ENCODE results near the gene AADACL4.
"Not testable (repeated sequence)": the region's sequence is repeated elsewhere in the genome, so short reads cannot be mapped to it uniquely, and the experiment has no call there.

AADACL4 gene

GRCh38 chr1:12629985-12630760 lies 13.7 kb upstream of the AADACL4 start:
- DNase-seq (ENCODE audit: low read depth) = no peak

- no peak for DNase-seq (ENCODE audit: low read depth)
Measured at GRCh38 chr1:12630946-12631530, 12.8 kb upstream of the AADACL4 start.

GRCh38 chr1:12631571-12631970 lies 12.3 kb upstream of the AADACL4 start:
- no peak for DNase-seq (ENCODE audit: low read depth)

- DNase-seq (ENCODE audit: low read depth) = no peak
Measured at GRCh38 chr1:12634156-12634555, 9.7 kb upstream of the AADACL4 start.

GRCh38 chr1:12634696-12635202 lies 9.1 kb upstream of the AADACL4 start:
- DNase-seq (ENCODE audit: low read depth) = no peak

DNA sequence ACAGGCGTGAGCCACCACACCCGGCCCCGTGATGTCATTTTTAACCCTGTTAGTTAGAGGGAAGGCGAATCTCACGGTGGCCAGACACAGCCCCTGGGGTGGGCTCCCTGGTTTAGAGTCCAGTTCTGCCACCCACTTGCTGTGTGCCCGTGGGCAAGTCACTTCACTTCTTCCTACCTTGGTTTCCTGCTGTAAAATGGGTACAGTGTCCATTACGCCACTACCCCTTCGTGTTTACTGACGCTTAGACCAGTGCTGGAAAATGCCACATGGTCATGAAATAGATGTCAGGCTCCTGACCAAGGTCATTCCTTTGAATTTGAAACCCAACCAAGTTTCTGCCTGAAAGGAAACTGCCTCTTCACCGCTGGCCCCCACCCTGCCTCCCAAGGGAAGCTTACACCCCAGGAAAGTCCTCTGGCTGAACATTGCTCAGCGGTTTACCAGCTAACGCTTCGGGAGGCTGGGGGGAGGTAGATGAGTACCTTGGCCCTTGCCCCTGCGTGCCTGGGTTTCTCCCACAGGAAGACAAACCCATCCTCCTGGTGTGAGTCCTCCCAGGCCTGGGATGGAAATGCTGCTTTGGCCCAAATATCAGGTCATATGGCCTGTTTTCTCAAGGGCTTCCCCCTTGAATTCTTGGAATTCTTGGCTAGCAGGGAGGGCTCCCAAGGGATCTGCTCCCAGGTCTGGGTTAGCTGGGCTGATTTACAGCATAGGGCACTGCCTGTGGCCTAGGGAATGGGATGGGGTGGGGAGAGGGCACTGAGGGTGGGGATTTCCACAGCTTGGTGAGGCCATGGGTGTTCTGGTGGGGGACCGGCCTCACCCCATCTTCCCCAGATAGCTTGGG lies 7.6 kb upstream of the AADACL4 start:
- peak; percentile 88 for DNase-seq (ENCODE audit: low read depth)

DNA sequence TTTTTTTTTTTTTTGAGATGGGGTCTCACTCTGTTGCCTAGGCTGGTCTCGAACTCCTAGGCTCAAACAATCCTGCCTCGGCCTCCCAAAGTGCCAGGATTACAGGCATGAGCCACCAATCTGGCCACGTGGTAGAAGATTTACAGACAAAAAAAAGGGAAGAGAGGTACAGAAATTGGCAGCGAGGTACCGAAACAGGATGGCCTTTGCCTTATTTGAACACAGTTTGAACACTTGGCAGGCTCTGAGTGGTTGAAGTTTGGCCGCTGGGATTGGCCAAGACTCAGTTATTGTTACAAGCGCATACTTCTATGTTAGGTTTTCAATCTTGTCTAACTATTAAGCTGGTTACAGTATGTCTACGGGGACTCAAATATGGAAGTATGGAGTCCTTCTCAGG lies 6.2 kb upstream of the AADACL4 start:
- no peak for DNase-seq (ENCODE audit: low read depth)

DNA sequence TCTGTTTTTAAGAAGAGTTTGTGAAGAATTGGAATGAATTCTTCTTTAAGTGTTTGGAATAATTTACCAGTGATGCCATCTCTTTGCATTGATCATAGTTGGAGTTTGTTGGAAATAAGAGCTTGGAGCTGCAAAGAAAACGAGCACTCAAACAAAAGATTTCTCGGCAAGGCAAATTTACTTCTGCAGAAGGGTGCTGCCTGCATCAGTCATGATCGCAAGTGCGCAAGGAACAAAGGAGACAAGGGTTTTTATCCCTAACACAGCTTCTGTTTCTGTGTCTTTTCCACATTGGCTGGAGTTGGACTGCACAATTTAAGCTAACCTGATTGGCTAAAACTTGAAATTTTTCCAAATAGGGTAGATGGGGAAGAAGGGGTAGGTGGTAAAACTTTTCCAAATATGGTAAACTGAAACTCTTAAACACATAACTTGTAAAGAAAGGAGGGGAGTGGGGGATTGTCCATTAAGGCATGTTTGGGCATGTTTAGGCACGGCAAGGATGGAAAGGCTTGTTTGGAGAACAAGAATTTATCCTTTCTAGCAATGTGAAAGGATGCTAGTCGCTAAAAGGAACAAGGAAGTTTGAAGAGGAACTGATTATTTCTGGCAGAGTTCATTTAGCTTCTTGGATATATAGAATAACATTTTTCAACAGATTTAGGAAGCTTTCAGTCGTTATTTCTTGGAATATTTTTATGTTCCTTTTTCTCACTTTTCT lies 3.5 kb upstream of the AADACL4 start:
- DNase-seq (ENCODE audit: low read depth) = no peak

DNA sequence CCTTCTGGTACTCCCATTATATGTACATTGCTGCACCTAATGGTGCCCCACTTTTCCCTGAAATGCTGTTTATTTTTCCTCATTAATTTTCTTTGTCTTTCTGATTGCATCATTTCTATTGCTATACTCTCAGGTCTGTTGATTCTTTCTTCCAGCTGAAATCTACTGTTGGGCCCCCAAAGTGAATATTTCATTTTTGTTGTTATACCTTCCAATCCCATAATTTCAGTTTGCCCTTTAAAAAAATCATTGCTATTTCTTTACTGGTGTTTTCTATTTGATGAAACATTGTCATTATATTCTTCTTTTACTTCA lies 3.0 kb upstream of the AADACL4 start:
- DNase-seq (ENCODE audit: low read depth) = no peak

- DNase-seq (ENCODE audit: low read depth) = no peak
Measured at GRCh38 chr1:12643079-12643478, 806 bp upstream of the AADACL4 start.

DNA sequence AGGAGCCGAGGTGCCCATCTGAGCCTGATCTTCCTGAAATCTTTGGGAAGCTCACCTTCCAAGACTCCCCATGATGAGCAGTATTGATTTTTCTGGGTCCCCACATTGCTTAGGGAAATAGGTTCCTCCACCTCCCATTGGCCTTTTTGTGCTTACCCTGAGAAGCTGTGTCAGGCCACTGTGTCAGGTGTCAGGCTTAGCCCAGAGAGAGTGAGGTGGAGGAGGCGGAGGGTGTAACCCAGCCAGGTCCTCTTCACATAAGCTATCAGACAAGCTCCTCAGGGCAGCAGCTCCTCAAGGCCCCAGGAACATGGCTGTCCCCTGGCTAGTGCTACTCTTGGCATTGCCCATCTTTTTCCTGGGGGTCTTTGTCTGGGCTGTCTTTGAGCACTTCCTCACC lies 352 bp downstream of the AADACL4 start:
- DNase-seq (ENCODE audit: low read depth) = no peak

GRCh38 chr1:12644829-12645228 lies 944 bp downstream of the AADACL4 start:
- no peak for DNase-seq (ENCODE audit: low read depth)

DNA sequence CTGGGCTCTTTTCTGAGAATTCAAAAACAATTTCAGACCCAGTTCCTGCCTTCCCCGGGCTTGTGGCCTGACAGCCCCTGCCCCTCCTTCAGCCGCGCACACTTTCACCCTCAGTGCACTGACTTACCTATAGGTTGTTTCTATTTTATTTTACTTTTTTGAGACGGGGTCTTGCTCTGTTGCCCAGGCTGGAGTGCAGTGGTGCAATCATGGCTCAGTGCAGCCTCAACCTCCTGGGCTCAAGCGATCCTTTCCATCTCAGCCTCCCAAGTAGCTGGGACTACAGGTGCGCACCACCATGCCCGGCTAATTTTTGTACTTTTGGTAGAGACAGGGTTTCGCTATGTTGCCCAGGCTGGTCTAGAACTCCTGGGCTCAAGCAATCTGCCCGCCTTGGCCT lies 1.5 kb downstream of the AADACL4 start:
- not testable (repeated sequence) for DNase-seq (ENCODE audit: low read depth)

DNA sequence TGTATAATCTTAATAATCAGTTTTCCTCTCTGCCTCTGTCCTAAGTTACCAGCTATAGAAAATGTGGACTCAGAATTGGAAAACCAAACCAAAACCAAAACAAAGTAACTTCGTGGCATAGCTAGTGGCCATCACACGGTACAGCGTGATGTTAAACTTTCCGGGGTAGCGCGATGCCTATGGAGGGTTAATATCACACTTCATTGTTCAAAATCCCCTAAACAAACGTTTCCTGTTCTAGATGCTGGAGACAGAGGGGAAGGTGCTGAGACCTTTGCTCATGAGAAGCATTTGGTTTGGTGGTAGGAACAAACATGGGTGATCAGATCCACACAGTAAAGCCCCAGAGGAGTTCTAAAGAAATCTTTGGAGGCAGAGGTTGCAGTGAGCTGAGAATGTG lies 4.9 kb downstream of the AADACL4 start:
- no peak for DNase-seq (ENCODE audit: low read depth)

DNA sequence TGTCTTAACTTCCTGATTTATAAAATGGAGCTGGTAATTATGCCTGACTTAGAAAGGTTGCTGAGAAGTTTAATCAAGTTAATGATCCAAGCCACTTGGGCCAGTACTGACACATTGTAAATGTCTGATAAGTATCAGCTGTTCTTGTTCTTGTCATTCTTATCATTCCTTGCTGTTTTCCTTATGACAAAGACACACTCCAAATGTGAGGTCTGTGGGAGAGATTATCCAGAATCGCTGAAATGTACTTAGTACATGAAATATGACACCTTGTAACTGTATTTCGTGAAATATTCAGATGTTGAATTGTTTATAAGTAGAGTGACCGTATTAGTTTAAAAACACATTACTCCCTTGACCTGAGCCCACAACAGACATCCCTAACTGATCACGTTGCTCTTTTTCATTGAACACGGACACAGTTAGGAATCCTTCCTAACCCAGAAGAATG lies 6.1 kb downstream of the AADACL4 start:
- peak; percentile 73 for DNase-seq (ENCODE audit: low read depth)

GRCh38 chr1:12654004-12654567 lies 10.2 kb downstream of the AADACL4 start:
- DNase-seq (ENCODE audit: low read depth) = no peak

DNA sequence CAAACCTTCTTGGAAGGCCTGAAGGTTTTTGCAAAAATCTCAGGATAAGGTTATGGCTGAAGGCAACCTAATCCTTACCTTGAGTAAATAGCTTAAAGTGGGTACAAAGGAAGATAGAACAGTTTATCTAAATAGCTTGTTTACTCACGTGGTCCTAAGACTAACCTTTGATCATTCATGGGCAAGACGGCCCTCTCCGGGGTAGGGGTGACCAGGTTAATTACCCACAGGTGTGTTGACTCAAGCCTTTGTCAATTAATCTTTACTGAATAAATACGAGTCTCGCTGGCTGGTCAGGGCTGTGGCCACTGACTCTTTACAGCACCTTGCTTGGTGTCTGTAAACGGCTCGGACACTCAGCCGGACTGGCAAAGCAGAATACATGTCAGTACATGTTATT lies 10.8 kb downstream of the AADACL4 start:
- DNase-seq (ENCODE audit: low read depth) = no peak

GRCh38 chr1:12656575-12656974 lies 12.7 kb downstream of the AADACL4 start:
- DNase-seq (ENCODE audit: low read depth) = no peak

DNA sequence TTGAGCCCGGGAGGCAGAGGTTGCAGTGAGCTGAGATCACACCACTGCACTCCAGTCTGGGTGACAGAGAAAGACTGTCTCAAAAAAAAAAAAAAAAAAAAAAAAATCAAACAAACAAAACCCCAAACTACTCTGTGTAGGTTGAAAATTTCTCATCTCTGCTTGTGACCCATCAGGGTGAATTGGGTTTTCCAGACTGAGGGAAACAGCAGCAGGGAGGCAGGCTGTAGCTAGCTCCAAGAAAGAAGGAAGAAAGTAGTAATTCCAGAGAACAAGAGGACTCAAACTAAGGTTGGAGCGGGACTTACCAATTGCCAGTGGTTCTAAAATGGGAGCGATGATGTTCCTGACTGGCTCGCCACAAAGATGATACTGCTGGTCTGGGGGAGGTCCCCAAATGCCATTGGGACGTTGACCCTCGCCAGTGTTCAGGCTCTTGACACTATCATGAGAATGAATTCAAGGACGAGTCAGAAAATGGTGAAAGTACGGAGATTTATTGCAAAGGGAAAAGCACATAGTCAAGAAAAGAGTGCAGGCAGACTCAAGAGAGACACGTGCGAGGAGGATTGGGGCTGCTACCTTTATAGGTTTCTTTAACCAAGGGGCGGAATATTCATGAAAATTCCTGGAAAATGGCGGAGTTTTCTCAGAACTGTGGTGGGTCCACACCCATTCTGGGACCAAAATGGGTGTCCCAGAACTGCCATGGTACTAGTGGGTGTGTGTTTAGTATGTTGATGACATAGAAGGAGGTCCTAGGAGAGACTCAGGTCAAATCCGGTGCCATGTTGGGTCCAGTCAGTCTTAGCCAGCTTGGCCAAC lies 13.4 kb downstream of the AADACL4 start:
- DNase-seq (ENCODE audit: low read depth) = no peak

DNA sequence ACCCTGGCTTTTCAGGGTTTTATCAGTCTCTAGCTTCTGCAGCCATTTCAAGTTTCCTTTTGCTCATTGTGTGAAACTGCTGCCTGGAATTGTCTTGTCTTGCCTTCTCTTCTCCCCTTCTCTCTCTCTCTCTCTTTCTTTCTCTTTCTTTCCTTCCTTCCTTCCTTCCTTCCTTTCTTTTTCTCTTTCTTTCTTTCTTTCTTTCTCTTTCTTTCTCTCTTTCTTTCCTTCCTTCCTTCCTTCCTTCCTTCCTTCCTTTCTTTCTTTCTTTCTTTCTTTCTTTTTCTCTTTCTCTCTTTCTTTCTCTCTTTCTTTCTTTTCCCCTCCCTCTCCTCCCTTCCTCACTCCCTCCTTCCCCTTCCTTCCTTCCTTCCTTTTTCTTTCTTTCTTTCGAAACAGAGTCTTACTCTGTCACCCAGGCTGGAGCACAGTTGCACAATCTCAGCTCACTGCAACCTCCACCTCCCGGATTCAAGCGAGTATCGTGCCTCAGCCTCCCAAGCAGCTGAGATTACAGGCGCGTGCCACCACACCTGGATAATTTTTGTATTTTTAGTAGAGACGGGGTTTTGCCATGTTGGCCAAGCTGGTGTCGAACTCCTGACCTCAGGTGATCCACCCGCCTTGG lies 14.1 kb downstream of the AADACL4 start:
- not testable (repeated sequence) for DNase-seq (ENCODE audit: low read depth)
